Stimulated activated CD8-positive, alpha-beta memory T cell treated with anti-CD3 and anti-CD28 coated beads, Interleukin-4, amount 100 ng/mL, for 24 hours (primary cell): Measurements from ENCODE around the gene SLC2A6.

ENCODE experiments used
- DNase-seq: peaks from one replicate; pipeline ENCODE4 v3.0.0-alpha.2; 2020; ENCODE audit warnings: low read depth

Gene SLC2A6

GRCh38 chr9:133478851-133479711, at the start of gene SLC2A6:
Gene SLC2A6, minus strand, starts transcription at chr9:133479099. Its CDS starts 40 bp downstream, at chr9:133479059.
- peak; percentile 80 for DNase-seq

GRCh38 chr9:133528001-133528875, 49.3 kb upstream of the SLC2A6 start:
- DNase-seq = no peak

- no peak for DNase-seq
Observed at GRCh38 chr9:133527444-133527920, 48.6 kb upstream of the SLC2A6 start.

- DNase-seq = no peak
Observed at GRCh38 chr9:133526721-133527321, 47.9 kb upstream of the SLC2A6 start.

GRCh38 chr9:133525677-133526076, 46.8 kb upstream of the SLC2A6 start:
- no peak for DNase-seq

- DNase-seq = no peak
Observed at GRCh38 chr9:133524679-133525228, 45.9 kb upstream of the SLC2A6 start, which contains the start of gene MYMK. Gene MYMK, minus strand, starts transcription at chr9:133524959. Its CDS starts 115 bp downstream, at chr9:133524844.

- no peak for DNase-seq
Observed at GRCh38 chr9:133524146-133524545, 45.2 kb upstream of the SLC2A6 start.

- DNase-seq = no peak
Observed at GRCh38 chr9:133523106-133523505, 44.2 kb upstream of the SLC2A6 start.

- no peak for DNase-seq
Observed at GRCh38 chr9:133522073-133522910, 43.4 kb upstream of the SLC2A6 start.

- no peak for DNase-seq
Observed at GRCh38 chr9:133521122-133522072, 42.5 kb upstream of the SLC2A6 start.

- DNase-seq = no peak
Observed at GRCh38 chr9:133520121-133520835, 41.4 kb upstream of the SLC2A6 start.

- DNase-seq = no peak
Observed at GRCh38 chr9:133519693-133520092, 40.8 kb upstream of the SLC2A6 start.

- no peak for DNase-seq
Observed at GRCh38 chr9:133518706-133519449, 40.0 kb upstream of the SLC2A6 start.

GRCh38 chr9:133518200-133518599, 39.3 kb upstream of the SLC2A6 start:
- no peak for DNase-seq

- DNase-seq = no peak
Observed at GRCh38 chr9:133517711-133518110, 38.8 kb upstream of the SLC2A6 start.

GRCh38 chr9:133516961-133517350, 38.1 kb upstream of the SLC2A6 start:
- DNase-seq = no peak

GRCh38 chr9:133516256-133516960, 37.5 kb upstream of the SLC2A6 start:
- DNase-seq = no peak
